GM12878 (cell line): ENCODE results near the gene LRP1. TPM values are rescaled to one million over a fixed set of nuclear protein-coding genes. Genes with fewer than 3 reads are reported as not detected.

Experiments used
- ATAC-seq: fragments of 200-7000 bp; cut with Tn5 transposase; 3 replicates; pipeline ENCODE4 v1.9.1; 2020; ENCODE audit warnings: mild to moderate bottlenecking, moderate library complexity
- BruUV-seq: library from RNA; stranded (reverse); fragments of 400-500 nt; replicated peaks from 2 replicates; lab custom pipeline; 2021; lab: Mats Ljungman, UMichigan
- CTCF ChIA-PET: fragments of 300-600 bp; sonication (Branson Sonifier 250); formaldehyde crosslinking; extraction: SDS; loops from one replicate; lab custom pipeline; 2021; ENCODE audit warnings: inconsistent platforms; lab: Yijun Ruan, JAX
- POLR2A ChIA-PET: fragments of 350-600 bp; formaldehyde crosslinking; extraction: SDS; loops from one replicate; lab custom pipeline; 2021; ENCODE audit warnings: inconsistent platforms; lab: Charles Lee
- RAD21 ChIA-PET: fragments of 300-600 bp; sonication (Branson Sonifier 250); formaldehyde crosslinking; loops from one replicate; lab custom pipeline; 2023; ENCODE audit warnings: antibody characterized with exemption; ENCODE audit not compliant: unreplicated experiment; lab: Charles Lee
- SMC1A ChIA-PET: fragments of 300-600 bp; sonication (Branson Sonifier 250); formaldehyde crosslinking; loops from one replicate; lab custom pipeline; 2023; ENCODE audit not compliant: unreplicated experiment, uncharacterized antibody; lab: Charles Lee
- DNase-seq: peaks from one replicate; pipeline ENCODE4 v3.0.0-alpha.2; 2011; ENCODE audit warnings: low read depth, low spot score
- FAIRE-seq: peaks from 3 replicates; lab custom pipeline; 2011; peaks lifted over from hg19 to GRCh38; lab: Jason Lieb, UNC
- H2AFZ ChIP-seq: 2 replicates; pipeline ENCODE4 v1.6.0; 2011; ENCODE audit warnings: low read depth, low read length, control low read depth; ENCODE audit not compliant: control insufficient read depth
- H3K27ac ChIP-seq: 2 replicates; pipeline ENCODE4 v1.5.1; 2011; ENCODE audit warnings: control low read depth; ENCODE audit not compliant: control insufficient read depth, insufficient read depth
- H3K27me3 ChIP-seq, 2 experiments: replicated peaks in 1 of 2; 2 replicates each; pipeline versions ENCODE4 v1.6.0 to v1.6.1; 2011; ENCODE audit warnings: low read length in 1 of 2; ENCODE audit not compliant: control insufficient read depth in 2 of 2, insufficient read depth in 2 of 2
- H3K36me3 ChIP-seq, 2 experiments: 2 replicates each; pipeline ENCODE4 v1.5.1; 2011; ENCODE audit warnings: low read length in 1 of 2; ENCODE audit not compliant: control insufficient read depth in 2 of 2, insufficient read depth in 2 of 2
- H3K4me1 ChIP-seq: 2 replicates; pipeline ENCODE4 v1.6.1; 2011; ENCODE audit warnings: mild to moderate bottlenecking, low read length, moderate library complexity, mixed read lengths; ENCODE audit not compliant: control insufficient read depth, insufficient read depth
- H3K4me2 ChIP-seq: 2 replicates; pipeline ENCODE4 v1.6.0; 2011; ENCODE audit warnings: control low read depth; ENCODE audit not compliant: control insufficient read depth, insufficient read depth
- H3K4me3 ChIP-seq: fragments of 200-600 bp; sonication (generic); 2 replicates; pipeline ENCODE4 v1.5.1; 2016
- H3K79me2 ChIP-seq: 2 replicates; pipeline ENCODE4 v1.6.0; 2011; ENCODE audit warnings: low read length; ENCODE audit not compliant: control insufficient read depth, insufficient read depth
- H3K9ac ChIP-seq: 2 replicates; pipeline ENCODE4 v1.8.0; 2011; ENCODE audit warnings: low read length, control low read depth, mixed read lengths; ENCODE audit not compliant: control insufficient read depth, insufficient read depth
- H3K9me3 ChIP-seq: replicated peaks from 3 replicates; pipeline ENCODE4 v1.5.1; 2011; ENCODE audit warnings: mild to moderate bottlenecking, low read length; ENCODE audit not compliant: control insufficient read depth, insufficient read depth
- H4K20me1 ChIP-seq: 2 replicates; pipeline ENCODE4 v1.6.0; 2011; ENCODE audit not compliant: control insufficient read depth, insufficient read depth
- BACH1 ChIP-seq: fragments of 450-650 bp; IDR thresholded peaks from 2 replicates; pipeline ENCODE4 v1.6.1; 2017; ENCODE audit warnings: mild to moderate bottlenecking, borderline replicate concordance
- BMI1 ChIP-seq: fragments of 450-650 bp; IDR thresholded peaks from 2 replicates; pipeline ENCODE4 v1.6.1; 2016; ENCODE audit warnings: mild to moderate bottlenecking, moderate library complexity, borderline replicate concordance
- CEBPZ ChIP-seq: fragments of 150-350 bp; IDR thresholded peaks from 2 replicates; pipeline ENCODE4 v1.6.1; 2016; ENCODE audit warnings: low read depth, low read length
- EGR1 ChIP-seq, 2 experiments: IDR thresholded peaks; 1 replicate in 1 of 2; 2 replicates in 1 of 2; pipeline ENCODE4 v1.6.1; 2011 to 2012; ENCODE audit warnings: low read depth in 2 of 2, low read length in 2 of 2, borderline replicate concordance in 1 of 2, mild to moderate bottlenecking in 1 of 2, moderate library complexity in 1 of 2
- ETV6 ChIP-seq, 2 experiments: fragments of 450-650 bp in 1 of 2; IDR thresholded peaks in 1 of 2; conservative IDR thresholded peaks in 1 of 2; 2 replicates each; pipeline ENCODE4 v1.6.1; 2014; ENCODE audit warnings: antibody characterized with exemption in 1 of 2, borderline replicate concordance in 1 of 2, low read depth in 1 of 2, mild to moderate bottlenecking in 1 of 2, moderate library complexity in 1 of 2
- MTA3 ChIP-seq: IDR thresholded peaks from 2 replicates; pipeline ENCODE4 v1.6.1; 2012; ENCODE audit warnings: low read length, inconsistent platforms, borderline replicate concordance
- NBN ChIP-seq: fragments of 450-650 bp; IDR thresholded peaks from 2 replicates; pipeline ENCODE4 v1.6.1; 2016
- POLR2AphosphoS2 ChIP-seq: IDR thresholded peaks from 2 replicates; pipeline ENCODE4 v1.6.1; 2011; ENCODE audit warnings: low read depth, mild to moderate bottlenecking, low read length, improper control_type of control experiment, moderate library complexity
- RUNX3 ChIP-seq: IDR thresholded peaks from 2 replicates; pipeline ENCODE4 v1.6.1; 2012; ENCODE audit warnings: low read length, inconsistent platforms
- ZNF217 ChIP-seq: fragments of 450-650 bp; IDR thresholded peaks from 2 replicates; pipeline ENCODE4 v1.6.1; 2017; ENCODE audit warnings: antibody characterized with exemption, mild to moderate bottlenecking
- ZZZ3 ChIP-seq: IDR thresholded peaks from 2 replicates; pipeline ENCODE4 v1.6.1; 2011; ENCODE audit warnings: low read depth; ENCODE audit not compliant: control insufficient read depth, insufficient read length
- WGBS: methylation state at CpG from one replicate; pipeline ENCODE4 v1.1.6; 2016; ENCODE audit warnings: low lambda C conversion rate; ENCODE audit not compliant: insufficient replicate concordance, insufficient coverage; ENCODE audit errors: missing lambda C conversion rate; 5-methylcytosine and 5-hydroxymethylcytosine counted together
- in situ Hi-C: fragments of 300-500 bp; cut with MboI; formaldehyde crosslinking; loops from 9 replicates; pipeline ENCODE4 v1.14.3; 2018; ENCODE audit warnings: mixed read lengths
- intact Hi-C: fragments of 100-400 bp; cut with micrococcal nuclease; formaldehyde crosslinking; loops from one replicate; pipeline ENCODE4 v1.14.2; 2022; ENCODE audit not compliant: unreplicated experiment
- polyA plus RNA-seq, 11 experiments: library from polyadenylated mRNA; depleted of rRNA in 4 of 11; unstranded in 6 of 11; stranded (reverse) in 5 of 11; fragments of >200 nt; fragmentation: Nextera tagmentation in 4 of 11; fragmentation: Illumina TruSeq in 1 of 11; extraction: Ambion mirVana in 4 of 11; extraction: Trizol in 1 of 11; gene quantifications; 1 replicate in 1 of 11; 2 replicates in 10 of 11; pipeline versions ENCODE4 v1.2.1 to v1.2.3, GENCODE V29; 2011 to 2016; ENCODE audit warnings: inconsistent platforms in 2 of 11, missing spikeins in 2 of 11, low read depth in 1 of 11
- total RNA-seq, 4 experiments: library from RNA; depleted of rRNA in 3 of 4; stranded (reverse); fragments of >200 nt in 3 of 4; fragmentation: Illumina TruSeq in 1 of 4; extraction: Trizol in 1 of 4; gene quantifications; 2 replicates each; pipeline versions ENCODE4 v1.2.1 to v1.2.3, GENCODE V29; 2013 to 2021

LRP1 gene
- total and polyA plus RNA-seq, 10 of the 15 experiments (the other 5 are each of a cell fraction or from before 2014, with no cell fraction given): under 0.01 to 1.1 (median 0.20) TPM; not detected in 2

GRCh38 chr12:57190821-57191220 is 62.5 kb downstream of the LRP1 start:
- FAIRE-seq (no peak), DNase-seq (no peak), ATAC-seq (no peak)
- Histone ChIP-seq H2AFZ (no peak overlapping the region), H4K20me1 (no peaks in the 10 kb centered on the region), H3K27ac (no peak overlapping the region), H3K4me1 (no peaks in the 10 kb centered on the region), H3K27me3 (no peaks in the 10 kb centered on the region), H3K36me3 (no peaks in the 10 kb centered on the region; a peak in 1 of 4 replicates), H3K4me2 (no peak overlapping the region), H3K4me3 (no peak overlapping the region), H3K79me2 (no peaks in the 10 kb centered on the region), H3K9me3 (no peaks in the 10 kb centered on the region), H3K9ac (no peak overlapping the region)
- TF ChIP-seq RUNX3 (no peak), CEBPZ (no peak)
- POLR2A ChIA-PET: no interaction called here
- CTCF ChIA-PET: interaction anchor here (0.7 kb wide), 1 partner anchor 48 kb away, joined by 3 read pairs; no protein-coding TSS in a partner anchor
- SMC1A ChIA-PET: no interaction called here
- 89% methylated on average over 23 of the region's 23 CpGs for WGBS
- no TSS peak for BruUV-seq
- RAD21 ChIA-PET: no interaction called here
- in situ Hi-C loops: no loop called here
- intact Hi-C loops: no loop called here

GRCh38 chr12:57191410-57191809 is 63.1 kb downstream of the LRP1 start:
- SMC1A ChIA-PET: no interaction called here
- H3K9ac ChIP-seq: no peak overlapping the region
- CTCF ChIA-PET: interaction anchor here (0.7 kb wide), 1 partner anchor 48 kb away, joined by 3 read pairs; no protein-coding TSS in a partner anchor
- DNase-seq (no peak), ATAC-seq (no peak), FAIRE-seq (peak; percentile 27)
- H2AFZ ChIP-seq: no peak overlapping the region
- H3K4me1 ChIP-seq: no peaks in the 10 kb centered on the region
- H3K4me2 ChIP-seq: no peak overlapping the region
- H3K4me3 ChIP-seq: no peak overlapping the region
- WGBS: 92% methylated on average over 10 of the region's 11 CpGs
- no peaks in the 10 kb centered on the region for H4K20me1 ChIP-seq
- H3K27me3 ChIP-seq: no peaks in the 10 kb centered on the region
- RAD21 ChIA-PET: no interaction called here
- in situ Hi-C loops (no loop called here), intact Hi-C loops (no loop called here)
- no peak overlapping the region for H3K27ac ChIP-seq
- no peaks in the 10 kb centered on the region for H3K79me2 ChIP-seq
- BruUV-seq: no TSS peak
- no peaks in the 10 kb centered on the region for H3K9me3 ChIP-seq
- POLR2A ChIA-PET: no interaction called here
- H3K36me3 ChIP-seq: no peaks in the 10 kb centered on the region; a peak in 1 of 4 replicates
- TF ChIP-seq POLR2AphosphoS2 (no peak), BACH1 (no peak), ETV6 (conservative IDR thresholded peaks at IDR 0.05 in 1 of 2, IDR thresholded peaks at IDR 0.05 in 1 of 2; ENCODE audit: borderline replicate concordance in 1 of 2, low read depth in 1 of 2) (no peak), MTA3 (no peak), EGR1 (IDR thresholded peaks at IDR 0.05; ENCODE audit: borderline replicate concordance in 1 of 2, low read depth in 2 of 2, low read length in 2 of 2) (no peak), ZZZ3 (no peak), ZNF217 (no peak), NBN (no peak), BMI1 (no peak)
